GM21737 (cell line): ENCODE data around the gene ATP5MC3.
"Not testable (repeated sequence)": the region's sequence is repeated elsewhere in the genome, so short reads cannot be mapped to it uniquely, and the experiment has no call there.

Experiments used
- ATAC-seq: cut with Tn5 transposase; IDR thresholded peaks from one replicate; pipeline ENCODE4 v1.9.1; 2021; ENCODE audit warnings: mild to moderate bottlenecking, moderate library complexity; ENCODE audit not compliant: unreplicated experiment

ATP5MC3 gene

DNA sequence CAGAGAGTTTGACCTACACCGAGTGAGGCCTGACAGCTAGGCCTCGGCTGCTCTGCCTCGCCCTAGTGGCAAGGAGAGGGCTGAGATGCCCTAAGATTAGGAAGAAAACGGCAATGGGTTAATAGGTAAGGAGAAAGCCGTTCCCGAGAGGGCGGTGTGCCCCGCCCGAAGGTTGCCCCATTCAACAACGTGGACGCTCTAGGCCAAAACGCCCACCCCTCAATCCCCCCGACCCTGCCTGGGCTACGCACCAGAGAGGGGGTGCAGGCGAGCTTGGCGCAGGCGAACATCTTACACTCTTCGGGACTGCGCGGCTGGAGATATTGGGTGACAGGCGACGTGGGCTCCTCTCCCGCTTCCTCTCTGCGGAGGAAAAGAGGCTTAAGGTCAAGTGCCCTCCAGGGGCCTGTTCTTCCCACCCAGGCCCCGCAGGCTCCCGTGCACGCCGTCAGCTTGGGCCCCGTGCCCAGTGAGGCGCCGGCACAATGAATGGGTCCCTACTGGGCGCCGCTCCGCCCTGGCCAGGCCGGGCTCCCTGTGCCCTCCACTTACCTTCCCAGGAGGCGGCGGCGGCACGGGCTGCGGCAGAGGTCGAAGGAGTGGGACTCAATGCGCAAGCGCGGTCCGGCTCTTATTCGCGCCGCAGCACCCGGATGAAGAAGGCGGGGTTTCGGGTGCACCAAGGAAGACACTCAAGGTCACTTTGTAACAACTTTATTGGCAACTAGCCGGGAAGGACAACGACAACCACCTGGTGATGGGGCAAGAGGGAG is at the start of gene ATP5MC3:
TSS of gene ATP5MC3 (minus strand) at position 607 of the 773 bp plus-strand sequence. CDS start at position 290, 317 bp downstream.
- ATAC-seq: peak; percentile 93

DNA sequence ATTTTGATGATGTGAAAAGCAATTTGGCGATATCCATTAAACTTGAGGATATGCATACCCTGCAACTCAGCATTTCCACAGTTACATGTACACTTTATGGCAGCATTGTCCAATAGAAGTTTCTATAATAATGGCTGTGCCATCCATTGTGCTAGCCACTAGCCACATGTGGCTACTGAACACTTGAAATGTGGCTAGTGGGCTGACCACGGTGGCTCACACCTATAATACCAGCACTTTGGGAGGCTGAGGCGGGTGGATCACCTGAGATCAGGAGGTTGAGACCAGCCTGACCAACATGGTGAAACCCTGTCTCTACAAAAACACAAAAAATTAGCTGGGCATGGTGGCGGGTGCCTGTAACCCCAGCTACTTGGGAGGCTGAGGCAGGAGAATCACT is 47.1 kb upstream of the ATP5MC3 start:
- ATAC-seq: not testable (repeated sequence)

DNA sequence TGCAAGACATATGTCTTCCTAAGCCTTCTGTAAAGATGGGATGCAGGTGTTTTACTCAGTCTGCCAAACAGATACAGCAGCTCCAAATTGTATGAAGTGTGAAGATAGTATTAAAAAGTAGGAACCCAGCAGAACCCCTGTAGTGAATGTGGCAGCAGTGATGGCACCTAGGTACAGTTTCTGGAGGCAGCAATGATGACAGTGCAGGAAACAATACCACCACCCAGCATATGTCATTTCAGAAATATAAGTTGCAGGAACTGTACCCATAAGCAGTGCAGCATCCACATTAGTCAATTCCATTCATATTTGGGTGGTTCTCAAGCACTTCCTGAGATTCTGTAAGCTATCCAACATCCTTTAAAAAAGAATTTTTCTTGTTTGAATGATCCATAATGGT is 46.7 kb upstream of the ATP5MC3 start:
- no peak for ATAC-seq

DNA sequence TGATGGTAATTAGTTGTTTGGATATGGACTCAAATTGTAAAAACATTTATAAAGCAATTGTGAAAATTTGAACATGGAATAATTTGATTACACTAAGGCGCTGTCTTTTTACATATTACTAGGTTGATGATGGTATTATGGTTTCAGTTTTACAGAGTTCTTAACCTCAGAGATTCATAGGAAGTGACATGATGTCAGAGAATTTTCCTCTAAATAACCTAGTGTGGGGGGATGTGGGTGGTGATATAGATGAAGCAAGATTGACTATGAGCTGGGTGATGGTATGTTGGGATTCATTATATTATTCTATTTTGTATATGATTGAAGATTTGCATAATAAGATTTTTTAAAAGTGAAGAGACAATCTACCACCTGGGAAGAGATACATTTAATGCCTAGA is 45.9 kb upstream of the ATP5MC3 start:
- no peak for ATAC-seq

DNA sequence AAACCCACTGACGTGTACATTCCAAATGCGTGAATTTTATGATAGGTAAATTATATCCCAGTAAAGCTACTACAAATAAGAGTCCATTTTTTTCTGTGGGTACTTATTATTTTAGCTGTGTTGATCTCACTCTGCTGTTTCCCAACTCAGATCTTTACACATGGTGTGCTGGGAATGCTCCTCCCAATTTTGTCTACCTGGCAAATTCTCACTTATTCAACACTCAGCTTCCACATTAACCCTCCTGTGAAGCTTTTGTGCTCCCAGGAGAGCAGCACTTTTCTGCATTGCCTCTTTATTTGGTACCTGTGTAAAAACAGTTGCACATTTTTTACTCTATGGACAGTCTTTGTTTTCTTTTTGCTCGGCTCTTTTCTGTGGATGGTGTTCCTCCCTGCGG is 38.6 kb upstream of the ATP5MC3 start:
- no peak for ATAC-seq

DNA sequence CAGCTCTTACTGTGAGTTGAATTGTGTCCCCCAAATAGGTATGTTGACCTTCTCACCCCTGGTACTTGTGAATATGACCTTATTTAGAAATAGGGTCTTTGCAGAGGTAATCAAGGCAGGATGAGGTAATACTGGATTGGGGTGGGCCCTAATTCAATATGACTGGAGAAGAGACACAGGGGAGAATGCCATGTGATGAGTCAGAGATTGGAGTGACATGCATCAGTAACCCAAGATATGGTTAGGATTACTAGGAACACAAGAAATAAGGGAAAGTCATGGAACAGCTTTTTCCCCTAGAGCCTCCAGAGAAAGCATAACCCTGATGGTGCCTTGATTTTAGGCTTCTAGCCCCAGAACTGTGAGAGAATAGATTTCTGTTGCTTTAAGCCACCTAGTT is 37.0 kb upstream of the ATP5MC3 start:
- ATAC-seq: no peak

DNA sequence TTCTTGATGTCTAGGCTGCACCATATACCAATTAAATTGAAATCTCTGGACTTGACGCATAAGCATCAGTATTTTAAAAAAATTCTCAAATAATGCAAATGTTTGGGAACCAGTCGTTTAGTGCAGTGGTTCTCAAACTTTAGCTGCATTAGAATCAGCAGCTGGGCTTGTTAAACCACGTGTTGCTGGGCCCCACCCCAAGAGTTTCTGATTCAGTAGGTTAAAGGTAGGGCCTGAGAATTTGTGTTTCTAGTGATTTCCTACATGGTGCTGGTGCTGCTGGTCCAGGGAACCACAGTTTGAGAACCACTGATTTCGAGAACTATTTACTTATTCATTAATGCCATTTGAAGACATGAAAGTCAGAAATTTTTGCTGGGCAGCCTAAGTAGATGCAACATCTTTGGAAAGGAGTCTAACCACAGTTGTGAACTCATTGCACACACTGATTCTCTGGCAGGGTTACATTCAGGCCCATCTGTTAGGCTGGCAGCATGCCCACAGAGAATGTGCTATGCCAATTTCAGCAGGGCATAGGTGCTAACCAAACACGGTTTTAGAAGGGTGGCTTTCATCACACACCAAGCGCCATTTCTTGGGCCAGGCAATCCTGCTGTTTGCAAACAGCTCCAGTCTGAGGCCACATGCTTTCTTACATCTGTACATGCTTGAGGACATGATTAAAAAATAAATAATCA is 26.4 kb upstream of the ATP5MC3 start:
- ATAC-seq: no peak

DNA sequence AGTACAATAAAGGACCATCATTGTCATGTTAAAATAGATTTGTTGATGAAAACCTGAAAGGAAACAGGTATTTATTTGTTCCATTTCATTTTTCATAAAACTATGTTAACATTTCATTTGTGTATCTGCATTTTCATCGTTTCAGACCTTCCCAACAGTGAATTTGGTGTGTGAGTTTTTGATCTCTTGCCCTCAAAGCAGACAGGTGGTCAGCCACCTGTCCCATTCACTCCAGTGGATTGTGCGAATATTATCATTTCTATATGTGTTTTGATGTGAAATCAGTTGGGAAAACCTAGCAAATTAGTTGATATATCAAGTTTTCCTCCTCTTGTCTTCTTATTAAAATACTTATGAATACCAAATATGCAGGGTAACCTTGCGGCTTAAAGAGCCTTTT is 25.4 kb upstream of the ATP5MC3 start:
- ATAC-seq: no peak

DNA sequence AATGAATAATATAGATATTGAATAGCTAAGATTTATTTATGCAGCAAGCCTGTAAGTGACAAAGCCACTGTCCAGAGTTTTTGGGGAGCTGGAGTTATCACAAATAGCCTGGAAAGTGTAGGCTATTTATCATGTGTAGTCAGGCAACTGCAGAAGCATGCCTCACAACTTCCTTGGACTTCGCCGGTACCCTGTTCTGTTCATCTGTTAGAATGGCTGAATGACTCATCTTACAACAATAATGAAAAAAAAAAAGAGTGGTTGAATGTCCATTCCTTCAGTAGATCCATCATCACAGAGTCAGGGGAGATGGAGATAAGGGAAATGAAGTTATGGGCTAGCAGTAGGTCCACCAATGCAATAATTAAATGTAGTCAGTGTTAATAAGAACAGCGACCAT is 24.0 kb upstream of the ATP5MC3 start:
- ATAC-seq: no peak

DNA sequence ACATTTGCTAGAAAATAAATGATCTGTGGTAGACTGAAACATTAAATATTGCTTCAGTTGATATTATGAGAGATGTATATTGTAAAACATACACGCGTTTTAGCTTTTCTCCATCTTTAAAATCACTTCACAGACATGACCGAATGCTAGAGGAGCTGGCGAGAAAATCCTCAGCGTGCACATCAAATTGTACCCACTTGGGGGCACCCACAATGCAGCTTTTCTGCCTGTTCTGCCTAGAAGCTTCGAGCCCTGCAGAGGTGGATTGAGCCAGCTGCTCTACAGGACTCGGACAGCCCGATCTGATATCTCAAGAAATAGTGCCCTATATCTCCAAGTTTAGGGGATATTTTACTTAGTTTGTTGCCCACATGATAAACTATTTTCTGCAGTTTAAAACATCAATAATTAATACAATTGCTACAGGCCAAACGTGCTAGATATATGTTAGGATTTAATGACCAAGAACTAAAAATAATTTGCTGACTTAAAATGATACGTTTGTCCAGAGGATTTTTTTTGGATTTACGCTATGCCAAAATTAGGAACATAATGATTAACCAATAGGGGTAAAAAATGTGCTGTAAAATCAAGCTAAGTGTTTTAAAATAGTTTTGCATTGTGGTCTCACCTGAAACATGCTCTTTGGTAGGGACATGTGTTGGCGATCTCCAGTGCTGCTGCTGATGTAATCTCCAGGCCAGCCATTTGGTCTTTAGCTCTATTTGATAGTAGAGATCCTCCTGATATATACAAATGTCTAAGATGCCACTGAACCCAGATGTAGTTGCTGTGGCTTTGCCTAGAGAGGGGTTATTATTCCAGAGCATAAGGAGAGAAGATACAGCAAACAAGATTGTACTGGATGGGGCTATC is 22.3 kb upstream of the ATP5MC3 start:
- ATAC-seq: no peak

DNA sequence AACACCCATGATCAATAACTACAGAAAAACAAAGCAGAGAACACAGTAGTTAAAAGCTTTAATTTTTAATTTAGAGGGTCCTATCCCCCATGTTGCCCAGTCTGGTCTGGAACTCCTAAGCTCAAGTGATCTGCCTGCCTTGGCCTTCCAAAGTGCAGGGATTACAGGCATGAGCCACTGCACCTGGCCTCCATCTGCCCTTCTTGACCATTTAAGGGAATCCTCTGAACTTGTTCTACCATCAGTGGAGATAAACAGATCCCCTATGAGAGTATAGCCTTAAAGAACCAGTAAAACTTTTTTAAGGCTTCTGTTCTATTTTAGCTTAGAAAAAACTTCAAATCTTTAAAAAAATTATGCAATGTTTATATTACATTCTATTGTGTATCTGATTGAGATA is 13.5 kb upstream of the ATP5MC3 start:
- ATAC-seq: no peak

DNA sequence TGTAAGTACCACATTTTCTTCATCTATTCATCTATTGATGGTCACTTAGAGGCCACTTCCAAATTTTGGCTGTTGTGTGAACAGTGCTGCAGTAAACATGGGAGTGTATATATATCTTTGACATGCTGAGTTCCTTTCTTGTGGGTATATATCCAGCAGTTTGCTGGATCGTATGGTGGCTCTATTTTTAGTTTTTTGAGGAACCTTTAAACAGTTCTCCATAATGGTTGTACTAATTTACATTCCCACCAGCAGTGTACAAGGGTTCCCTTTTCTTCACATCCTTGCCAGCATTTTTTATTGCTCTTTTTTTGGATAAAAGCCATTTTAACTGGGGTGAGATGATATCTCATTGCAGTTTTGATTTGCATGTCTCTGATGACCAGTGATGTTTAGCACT is 7.3 kb upstream of the ATP5MC3 start:
- no peak for ATAC-seq

DNA sequence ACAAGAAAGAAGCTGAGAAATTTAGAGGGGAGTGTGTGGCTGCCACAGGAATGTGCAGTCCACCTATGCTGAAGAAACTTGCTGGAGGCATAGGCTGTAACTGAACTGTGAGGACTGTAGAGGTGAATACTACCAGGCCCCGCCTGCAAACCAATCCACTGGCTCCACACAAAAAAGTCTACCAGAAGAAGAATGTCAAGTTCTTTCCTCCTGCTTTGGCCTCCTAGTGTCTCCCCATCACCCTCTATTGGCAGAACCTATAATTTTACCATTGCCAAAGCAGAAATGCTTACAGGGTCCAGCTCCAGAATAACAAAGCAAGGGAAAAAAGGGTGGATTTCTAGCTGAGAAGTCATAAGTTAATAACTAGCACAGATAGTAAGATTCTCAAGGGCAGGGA is 5.9 kb upstream of the ATP5MC3 start:
- no peak for ATAC-seq

DNA sequence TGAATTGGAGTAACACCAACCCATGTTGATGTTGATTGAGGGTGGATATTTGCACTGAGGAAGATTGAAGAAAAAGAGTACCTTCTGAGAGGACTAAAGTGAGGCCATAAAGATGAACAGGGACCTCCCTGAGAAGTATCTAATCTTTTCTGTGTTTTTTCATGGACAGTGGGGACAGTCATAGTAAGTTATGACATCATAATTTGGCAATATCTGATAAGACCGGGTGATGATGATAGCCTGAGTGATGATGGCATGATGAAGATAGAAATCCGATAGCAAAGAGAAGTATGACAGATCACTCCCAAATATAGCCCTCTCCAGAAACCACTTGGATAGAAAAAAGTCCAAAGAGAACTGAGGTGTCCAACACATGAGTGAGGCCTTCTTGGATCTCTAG is 2.2 kb upstream of the ATP5MC3 start:
- no peak for ATAC-seq

DNA sequence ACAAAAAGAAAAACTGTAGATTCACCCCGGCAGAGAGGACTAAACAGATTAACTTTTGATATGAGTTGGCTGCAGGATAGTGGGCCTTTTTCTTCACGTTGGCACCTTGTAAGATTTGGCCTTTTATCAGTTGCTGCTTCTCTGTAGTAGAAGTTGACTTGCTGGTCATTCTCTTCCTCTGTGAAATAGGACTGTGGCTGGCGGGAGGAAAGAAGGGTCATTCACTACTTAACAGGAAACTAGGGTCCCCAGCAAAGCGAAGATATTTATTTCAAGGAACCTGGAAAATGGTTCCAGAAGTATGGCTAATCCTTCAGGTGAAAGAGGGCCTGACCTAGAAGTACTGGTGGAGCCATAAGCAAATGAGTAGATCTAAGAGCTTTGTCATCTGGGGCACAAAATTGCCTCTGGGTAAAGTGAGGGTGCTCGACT is 383 bp upstream of the ATP5MC3 start:
- no peak for ATAC-seq

DNA sequence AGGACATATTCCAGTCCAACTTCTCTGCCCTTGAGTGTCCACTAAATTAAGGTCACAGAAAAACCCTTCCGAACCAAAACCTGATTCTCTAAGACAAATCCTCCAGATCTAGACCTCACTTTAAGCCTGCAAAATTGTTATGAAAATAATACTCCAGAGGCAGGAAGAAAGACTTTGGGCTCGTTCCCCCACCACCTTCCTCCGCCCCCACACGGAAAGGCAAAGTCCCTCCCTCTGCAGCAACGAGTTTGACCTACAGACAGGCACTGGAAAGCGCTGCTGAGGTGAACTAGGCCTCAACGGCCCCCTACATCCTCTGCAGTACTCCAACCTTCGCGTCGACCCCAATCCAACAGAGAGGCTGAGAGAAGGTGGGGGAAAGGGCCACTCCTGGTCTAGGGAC is 808 bp downstream of the ATP5MC3 start:
- ATAC-seq: peak; percentile 53

DNA sequence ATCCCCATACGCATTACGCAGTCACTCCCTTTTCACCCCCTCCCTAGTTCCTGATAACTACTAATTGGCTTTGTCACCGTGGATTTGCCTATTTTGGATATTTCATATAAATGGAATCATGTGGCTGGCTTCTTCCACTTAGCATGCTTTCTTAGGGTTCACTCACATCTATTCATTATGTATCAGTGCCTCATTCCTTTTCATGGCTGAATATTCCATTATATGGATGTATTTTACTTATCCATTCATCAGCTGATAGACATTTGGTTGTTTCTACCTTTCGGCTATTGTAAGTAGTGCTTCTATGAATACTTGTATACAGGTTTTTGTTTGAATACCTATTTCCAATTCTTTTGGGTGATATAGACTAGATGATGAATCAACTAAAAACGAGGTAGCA is 4.9 kb downstream of the ATP5MC3 start:
- ATAC-seq: no peak

DNA sequence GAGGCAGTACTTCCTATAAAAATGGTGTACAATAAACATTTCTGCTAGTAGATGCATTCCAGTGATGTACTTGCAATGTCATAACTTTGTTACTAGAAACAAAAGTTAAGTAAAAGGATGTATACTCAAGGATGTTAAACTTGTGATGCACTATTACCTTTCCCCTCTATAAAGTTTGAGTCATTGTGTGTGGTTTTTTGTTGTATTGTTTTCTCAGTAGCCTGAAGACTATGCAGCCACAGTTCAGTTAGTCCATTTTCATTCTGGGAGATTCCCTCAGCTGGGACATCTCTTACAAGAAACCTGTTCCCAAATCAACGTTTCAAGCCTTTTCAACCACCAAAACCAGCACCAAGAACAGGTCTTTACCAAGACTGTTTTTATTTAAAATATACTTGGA is 5.6 kb downstream of the ATP5MC3 start:
- ATAC-seq: no peak

DNA sequence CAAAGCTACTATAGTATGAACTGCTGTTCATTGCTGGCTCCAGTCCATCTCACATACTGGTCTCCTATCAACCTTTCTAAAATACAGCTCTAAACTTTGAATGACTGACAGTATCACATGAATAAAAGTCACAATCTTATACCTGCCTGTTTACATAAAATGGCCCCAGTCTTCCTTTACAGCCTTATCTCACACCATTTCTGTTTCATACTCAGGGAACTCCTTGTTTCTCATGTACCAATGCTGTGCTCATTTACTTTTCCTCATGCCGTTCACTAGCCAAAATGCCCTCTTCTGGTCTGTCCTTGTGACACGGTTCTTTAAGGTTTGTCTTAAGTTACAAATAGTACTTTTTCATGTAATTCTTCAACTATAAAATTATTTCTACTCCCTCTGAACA is 6.2 kb downstream of the ATP5MC3 start:
- no peak for ATAC-seq

DNA sequence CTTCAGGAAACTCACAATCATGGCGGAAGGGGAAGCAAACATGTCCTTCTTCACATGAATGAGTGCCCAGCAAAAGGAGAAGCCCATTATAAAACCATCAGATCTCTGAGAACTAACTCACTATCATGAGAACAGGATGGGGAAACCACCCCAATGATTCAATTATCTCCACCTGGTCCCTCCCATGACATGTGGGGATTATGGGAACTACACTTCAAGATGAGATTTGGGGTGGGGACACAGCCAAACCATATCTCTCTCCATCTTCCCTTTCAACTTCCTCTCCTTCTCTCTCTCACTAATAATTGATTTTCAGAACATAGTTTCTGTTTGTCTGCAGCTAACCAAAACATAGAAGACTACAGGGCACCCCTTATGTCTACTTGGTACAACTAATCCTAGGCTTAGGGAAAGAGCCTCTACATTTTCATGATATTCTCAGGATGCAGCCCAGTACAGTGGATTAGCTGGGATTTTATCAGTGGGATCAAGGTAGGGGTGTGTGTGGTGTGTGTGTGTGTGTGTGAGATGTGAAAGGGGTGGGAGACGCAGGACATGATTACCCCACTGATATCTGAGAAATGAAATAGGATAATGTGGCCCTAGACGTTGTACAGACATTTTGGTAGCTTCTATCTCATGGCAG is 10.7 kb downstream of the ATP5MC3 start:
- ATAC-seq: no peak

DNA sequence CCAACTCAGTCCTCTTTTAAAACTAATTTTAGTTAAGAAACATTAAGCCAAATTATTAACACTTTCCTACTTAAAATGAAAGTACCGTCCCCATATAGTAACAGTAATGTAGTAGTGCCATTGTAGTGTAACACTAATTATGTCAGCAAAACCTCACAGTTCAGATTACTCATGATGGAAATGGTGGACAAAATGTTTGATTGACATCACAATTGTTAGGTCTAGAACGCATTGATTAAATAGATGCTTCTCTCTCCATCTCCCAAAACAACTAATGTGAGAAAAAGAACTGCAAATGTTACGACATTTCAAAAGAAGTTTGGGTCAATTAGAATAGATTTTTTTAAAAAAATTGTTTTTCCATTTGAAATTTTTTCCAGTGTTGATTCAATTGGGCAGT is 12.3 kb downstream of the ATP5MC3 start:
- ATAC-seq: no peak
